ENCODE results near the gene CDK16. TPM values are rescaled to one million over a fixed set of nuclear protein-coding genes. Genes with fewer than 3 reads are reported as not detected.

Gene CDK16
- total and polyA plus RNA-seq, 2 of the 4 experiments (the other 2 are of a cell fraction), result 85.3 to 106 TPM

- Histone ChIP-seq H4K8ac (ENCODE audit: low read depth in 2 of 2, low read length in 2 of 2) (no peak overlapping the region), H3K4me2 (ENCODE audit: low read depth, low read length) (no peak overlapping the region), H3K9me1 (ENCODE audit: insufficient read depth, low read length) (no peaks in the 10 kb centered on the region), H3K14ac (replicated peaks; ENCODE audit: low read depth, low read length) (no peak overlapping the region), H3K56ac (ENCODE audit: extremely low read depth, insufficient read depth, low read length) (no peak overlapping the region), H2BK20ac (ENCODE audit: low read depth, low read length) (no peak overlapping the region), H2BK120ac (ENCODE audit: low read depth, low read length) (no peak overlapping the region), H2AK9ac (replicated peaks; ENCODE audit: low read depth, low read length, poor library complexity) (no peak overlapping the region), H3K4ac (ENCODE audit: low read depth, low read length) (no peak overlapping the region), H4K5ac (ENCODE audit: low read depth, low read length) (no peak overlapping the region), H3K23ac (ENCODE audit: low read depth, low read length) (no peak overlapping the region), H2BK5ac (ENCODE audit: low read depth, low read length, poor library complexity, severe bottlenecking) (no peak overlapping the region), H3K18ac (ENCODE audit: low read depth, low read length) (no peak overlapping the region), H3K4me3 (ENCODE audit: insufficient read depth, low read depth, low read length) (no peak overlapping the region), H3K27ac (ENCODE audit: insufficient read depth, low read length) (no peak overlapping the region), H2AK5ac (ENCODE audit: low read depth, low read length) (no peak overlapping the region), H4K91ac (ENCODE audit: insufficient read depth, low read depth, low read length) (no peak overlapping the region), H3K79me1 (ENCODE audit: low read depth in 1 of 2, low read length in 2 of 2) (0 out of 4 replicates have a peak, but pooled peaks cover 0 to 3% of the 10 kb centered on the region in 2 experiments), H4K20me1 (ENCODE audit: insufficient read depth, low read length) (no peaks in the 10 kb centered on the region), H2BK15ac (ENCODE audit: low read depth, low read length) (no peak overlapping the region), H3K9me3 (ENCODE audit: control insufficient read depth, insufficient read depth, low read length) (no peaks in the 10 kb centered on the region), H3K4me1 (ENCODE audit: control insufficient read depth, insufficient read depth, low read length) (no peaks in the 10 kb centered on the region), H3K36me3 (ENCODE audit: control insufficient read depth, insufficient read depth, low read length) (peaks cover 51% of the 10 kb centered on the region), H2AFZ (replicated peaks; ENCODE audit: low read length, poor library complexity) (no peak overlapping the region), H3K9ac (ENCODE audit: low read depth, low read length) (no peak overlapping the region), H3K27me3 (ENCODE audit: control insufficient read depth, insufficient read depth, low read length) (peaks cover 22% of the 10 kb centered on the region; the same call in 1 of the 2 replicates)
- intact Hi-C loops (cut with micrococcal nuclease), result no loop called here
- WGBS, 2 experiments (ENCODE audit: extremely low coverage in 2 of 2, insufficient read length in 1 of 2), result 73% methylated on average over 3 of the region's 12 CpGs; no CpG with 5 or more reads in 1 of the 2 experiments
- ChIA-PET POLR2A (ENCODE audit: unreplicated experiment) (no interaction called here), CTCF (no interaction called here)
- in situ Hi-C loops (cut with MboI; ENCODE audit: low sequenced_read_pairs), result no loop called here
- DNase-seq (no peak), ATAC-seq (ENCODE audit: low read depth) (no peak)
- dilution Hi-C loops (cut with HindIII; ENCODE audit: low sequenced_read_pairs, unreplicated experiment), result no loop called here
- TF ChIP-seq MXI1 (IDR thresholded peaks at IDR 0.05; ENCODE audit: borderline replicate concordance, low read depth, low read length) (no peak), CHD1 (IDR thresholded peaks at IDR 0.05; ENCODE audit: low read depth, low read length) (no peak), SMC3 (IDR thresholded peaks at IDR 0.05; ENCODE audit: low read depth, low read length) (no peak), RCOR1 (IDR thresholded peaks at IDR 0.05; ENCODE audit: insufficient replicate concordance, low read length) (no peak), FOS (IDR thresholded peaks at IDR 0.05; ENCODE audit: low read depth, low read length) (no peak), POLR2A (IDR thresholded peaks at IDR 0.05; ENCODE audit: low read depth, low read length) (no peak), MAFK (IDR thresholded peaks at IDR 0.05; ENCODE audit: low read depth, low read length) (no peak), BHLHE40 (IDR thresholded peaks at IDR 0.05; ENCODE audit: low read depth, low read length) (no peak), CTCF (conservative IDR thresholded peaks at IDR 0.05; ENCODE audit: low read depth, low read length) (no peak), USF2 (IDR thresholded peaks at IDR 0.05; ENCODE audit: low read depth, low read length) (no peak), RAD21 (IDR thresholded peaks at IDR 0.05; ENCODE audit: low read length) (no peak), ELK1 (IDR thresholded peaks at IDR 0.05; ENCODE audit: borderline replicate concordance, low read depth, low read length) (no peak), NFE2L2 (IDR thresholded peaks at IDR 0.05; ENCODE audit: low read depth, low read length) (no peak), RFX5 (IDR thresholded peaks at IDR 0.05; ENCODE audit: low read depth, low read length) (no peak), CEBPB (IDR thresholded peaks at IDR 0.05; ENCODE audit: low read depth, low read length) (no peak), MAZ (IDR thresholded peaks at IDR 0.05; ENCODE audit: borderline replicate concordance, low read depth, low read length) (no peak)
- BruUV-seq (replicated peaks), result no TSS peak
Measured at GRCh38 chrX:47175588-47175980, 42.9 kb upstream of the CDK16 start.
